K562 (cell line): Measurements from ENCODE around the gene EML3. TPM values are rescaled to one million over a fixed set of nuclear protein-coding genes. Genes with fewer than 3 reads are reported as not detected.

Source experiments
- CREB5 ChIP-seq: fragments of 250-450 bp; sonication (Bioruptor Pico); IDR thresholded peaks from 2 replicates; pipeline ENCODE4 v1.5.0; 2020; ENCODE audit warnings: mild to moderate bottlenecking
- CTBP1 ChIP-seq: fragments of 450-650 bp; IDR thresholded peaks from 2 replicates; pipeline ENCODE4 v1.6.1; 2016; ENCODE audit warnings: borderline replicate concordance
- E2F5 ChIP-seq: sonication (generic); formaldehyde crosslinking; IDR thresholded peaks from 2 replicates; pipeline ENCODE4 v1.8.0; 2022; ENCODE audit warnings: mild to moderate bottlenecking, missing genetic modification reagents
- ERF ChIP-seq: fragments of 450-650 bp; formaldehyde crosslinking; IDR thresholded peaks from 2 replicates; pipeline ENCODE4 v1.4.0; 2020; ENCODE audit warnings: mild to moderate bottlenecking, mixed read lengths
- MBD1 ChIP-seq: fragments of 250-450 bp; sonication (Bioruptor Pico); IDR thresholded peaks from 2 replicates; pipeline ENCODE4 v1.8.0; 2022; ENCODE audit warnings: inconsistent platforms
- NRF1 ChIP-seq, 2 experiments: fragments of 450-650 bp; IDR thresholded peaks in 1 of 2; conservative IDR thresholded peaks in 1 of 2; 2 replicates each; pipeline ENCODE4 v1.6.1; 2014; ENCODE audit warnings: mild to moderate bottlenecking in 2 of 2
- RBM25 ChIP-seq: fragments of 200-400 bp; formaldehyde crosslinking; IDR thresholded peaks from 2 replicates; pipeline ENCODE4 v1.6.1; 2018; ENCODE audit warnings: low read length, low read depth, moderate library complexity; ENCODE audit not compliant: severe bottlenecking
- SIX5 ChIP-seq, 2 experiments: IDR thresholded peaks; 2 replicates each; pipeline ENCODE4 v1.6.1; 2011; ENCODE audit warnings: low read length in 2 of 2, borderline replicate concordance in 1 of 2, low read depth in 1 of 2, mild to moderate bottlenecking in 1 of 2, moderate library complexity in 1 of 2; ENCODE audit not compliant: insufficient read depth in 1 of 2
- SPI1 ChIP-seq: IDR thresholded peaks from 2 replicates; pipeline ENCODE4 v1.6.1; 2011; ENCODE audit warnings: low read depth, low read length, control low read depth, borderline replicate concordance
- TAL1 ChIP-seq: fragments of 450-650 bp; IDR thresholded peaks from 2 replicates; pipeline ENCODE4 v1.6.1; 2016; ENCODE audit warnings: mild to moderate bottlenecking
- TRIM24 ChIP-seq, 2 experiments: fragments of 450-650 bp; IDR thresholded peaks; 2 replicates each; pipeline ENCODE4 v1.6.1; 2016
- ZC3H11A ChIP-seq: IDR thresholded peaks from 2 replicates; pipeline ENCODE4 v1.6.1; 2012; ENCODE audit warnings: low read depth, low read length, improper control_type of control experiment
- ZHX1 ChIP-seq: fragments of 150-350 bp; conservative IDR thresholded peaks from 2 replicates; pipeline ENCODE4 v1.6.1; 2014; ENCODE audit warnings: low read length
- ZNF197 ChIP-seq: fragments of 200-800 bp; sonication (Bioruptor generic); IDR thresholded peaks from 2 replicates; pipeline ENCODE4 v1.6.1; 2016; ENCODE audit warnings: low read depth, missing genetic modification characterization, missing compliant biosample characterization
- ZNF347 ChIP-seq: fragments of 450-650 bp; formaldehyde crosslinking; IDR thresholded peaks from 2 replicates; pipeline ENCODE4 v1.4.0; 2020; ENCODE audit warnings: low read depth, mild to moderate bottlenecking, moderate library complexity
- ZNF449 ChIP-seq: fragments of 250-450 bp; sonication (Bioruptor Pico); IDR thresholded peaks from 2 replicates; pipeline ENCODE4 v1.8.0; 2022; ENCODE audit warnings: moderate library complexity, mild to moderate bottlenecking, inconsistent platforms
- ZNF512 ChIP-seq: IDR thresholded peaks from 2 replicates; pipeline ENCODE4 v1.6.1; 2016; ENCODE audit warnings: missing genetic modification characterization, missing compliant biosample characterization
- ZNF75A ChIP-seq: fragments of 450-650 bp; formaldehyde crosslinking; IDR thresholded peaks from 2 replicates; pipeline ENCODE4 v1.4.0; 2020; ENCODE audit warnings: mild to moderate bottlenecking
- polyA plus RNA-seq, 8 experiments: library from polyadenylated mRNA; depleted of rRNA in 4 of 8; stranded (reverse) in 5 of 8; unstranded in 3 of 8; fragments of >200 nt; fragmentation: Nextera tagmentation in 2 of 8; fragmentation: Illumina TruSeq in 1 of 8; extraction: Ambion mirVana in 2 of 8; extraction: Trizol in 1 of 8; gene quantifications; 2 replicates each; pipeline versions ENCODE4 v1.2.1 to v1.2.3, GENCODE V29; 2011 to 2014; ENCODE audit warnings: inconsistent platforms in 1 of 8, missing spikeins in 1 of 8
- total RNA-seq, 7 experiments: library from RNA; depleted of rRNA in 6 of 7; stranded (reverse); fragments of >200 nt in 6 of 7; fragmentation: Illumina TruSeq in 2 of 7; extraction: Trizol in 2 of 7; gene quantifications; 2 replicates each; pipeline versions ENCODE4 v1.2.1 to v1.2.3, GENCODE V29; 2011 to 2021; ENCODE audit warnings: low replicate concordance in 1 of 7

EML3 gene
- total and polyA plus RNA-seq, 9 of the 15 experiments (the other 6 are each of a cell fraction or from before 2014, with no cell fraction given): 0.32 to 90.5 (median 26.4) TPM

GRCh38 chr11:62599069-62599696 lies 13.4 kb downstream of the EML3 start (continued):
- no peak for TF ChIP-seq ZNF449 (CRISPR knock-in tag)
- TF ChIP-seq ZC3H11A: no peak
- TF ChIP-seq SPI1: no peak
- TF ChIP-seq NRF1 (conservative IDR thresholded peaks at IDR 0.05 in 1 of 2, IDR thresholded peaks at IDR 0.05 in 1 of 2): peak; percentile 62 to 75
- TF ChIP-seq TAL1: no peak
- no peak for TF ChIP-seq ERF (CRISPR knock-in tag)
- 0 out of 4 replicates have a peak, but pooled peaks have one; percentile 6 to 15 for TF ChIP-seq TRIM24 (IDR thresholded peaks at IDR 0.05)
- no peak for TF ChIP-seq CREB5 (CRISPR knock-in tag)
- no peak for TF ChIP-seq ZHX1
- no peak for TF ChIP-seq SIX5 (IDR thresholded peaks at IDR 0.05; ENCODE audit: borderline replicate concordance in 1 of 2, insufficient read depth in 1 of 2, low read depth in 1 of 2, low read length in 2 of 2)
- TF ChIP-seq MBD1 (CRISPR knock-in tag): no peak
- TF ChIP-seq ZNF512 (tag): peak; percentile 96
- peak; percentile 18; the same call in 1 of the 2 replicates for TF ChIP-seq CTBP1
- TF ChIP-seq ZNF347 (CRISPR knock-in tag): no peak
- TF ChIP-seq ZNF75A (CRISPR knock-in tag): no peak
- peak; percentile 55 for TF ChIP-seq RBM25
- TF ChIP-seq E2F5: no peak
- no peak for TF ChIP-seq ZNF197 (CRISPR knock-in tag)
